ENCODE results near the gene RPP21.

RPP21 gene

GRCh38 chr6:30344868-30345671 is at the start of gene RPP21:
RPP21 (plus strand) TSS chr6:30345156; CDS start chr6:30345172, 16 bp downstream.
- DNase-seq: peak; percentile 59

GRCh38 chr6:30295837-30296236 is 49.1 kb upstream of the RPP21 start:
- DNase-seq: no peak

- DNase-seq: no peak
Measured at GRCh38 chr6:30304002-30304401, 41.0 kb upstream of the RPP21 start.

- DNase-seq: no peak
Measured at GRCh38 chr6:30311101-30311500, 33.9 kb upstream of the RPP21 start.

GRCh38 chr6:30311671-30312070 is 33.3 kb upstream of the RPP21 start:
- DNase-seq: no peak

- DNase-seq: no peak
Measured at GRCh38 chr6:30312266-30312665, 32.7 kb upstream of the RPP21 start.

GRCh38 chr6:30312676-30313321 is 32.2 kb upstream of the RPP21 start:
- no peak for DNase-seq

GRCh38 chr6:30315156-30315555 is 29.8 kb upstream of the RPP21 start:
- DNase-seq: no peak

- DNase-seq: no peak
Measured at GRCh38 chr6:30317913-30318589, 26.9 kb upstream of the RPP21 start.

GRCh38 chr6:30319146-30319835 is 25.7 kb upstream of the RPP21 start:
- no peak for DNase-seq

- no peak for DNase-seq
Measured at GRCh38 chr6:30321692-30322388, 23.1 kb upstream of the RPP21 start.

- no peak for DNase-seq
Measured at GRCh38 chr6:30322527-30323501, 22.1 kb upstream of the RPP21 start.

- no peak for DNase-seq
Measured at GRCh38 chr6:30323806-30324205, 21.1 kb upstream of the RPP21 start.

- DNase-seq: peak; percentile 67
Measured at GRCh38 chr6:30325150-30325872, 19.6 kb upstream of the RPP21 start.

- peak; percentile 76 for DNase-seq
Measured at GRCh38 chr6:30325873-30326525, 19.0 kb upstream of the RPP21 start.

- peak; percentile 53 for DNase-seq
Measured at GRCh38 chr6:30326526-30327231, 18.3 kb upstream of the RPP21 start, which contains the start of gene TRIM39. TRIM39 (plus strand) TSS chr6:30326927; CDS start chr6:30329318, 2,391 bp downstream.

GRCh38 chr6:30327232-30327746 is 17.7 kb upstream of the RPP21 start:
- peak; percentile 26 for DNase-seq

- no peak for DNase-seq
Measured at GRCh38 chr6:30328397-30328796, 16.6 kb upstream of the RPP21 start.

GRCh38 chr6:30329331-30329730 is 15.6 kb upstream of the RPP21 start:
- no peak for DNase-seq

All from NCI-H2029 treated with DMSO at 0.1 percent for 48 hours (cell line).